Stimulated activated CD4-positive, alpha-beta T cell treated with anti-CD3 and anti-CD28 coated beads, Interleukin-1b, Interleukin-23, amount 100 ng/mL, for 24 hours (primary cell): Measurements from ENCODE around the gene DIP2B.
A peak's percentile ranks its signal among the peaks of the same experiment; 100 is the strongest.
"Not testable (repeated sequence)": the region's sequence is repeated elsewhere in the genome, so short reads cannot be mapped to it uniquely, and the experiment has no call there.

Experiments used
- DNase-seq, 4 experiments: peaks; one replicate each; pipeline ENCODE4 v3.0.0-alpha.2; 2020; ENCODE audit warnings: low read depth in 4 of 4, low spot score in 1 of 4

The DIP2B gene

GRCh38 chr12:50764286-50765094 is 259.7 kb downstream of the DIP2B start:
- peak; percentile 50 to 75 (median 64) for DNase-seq

DNA sequence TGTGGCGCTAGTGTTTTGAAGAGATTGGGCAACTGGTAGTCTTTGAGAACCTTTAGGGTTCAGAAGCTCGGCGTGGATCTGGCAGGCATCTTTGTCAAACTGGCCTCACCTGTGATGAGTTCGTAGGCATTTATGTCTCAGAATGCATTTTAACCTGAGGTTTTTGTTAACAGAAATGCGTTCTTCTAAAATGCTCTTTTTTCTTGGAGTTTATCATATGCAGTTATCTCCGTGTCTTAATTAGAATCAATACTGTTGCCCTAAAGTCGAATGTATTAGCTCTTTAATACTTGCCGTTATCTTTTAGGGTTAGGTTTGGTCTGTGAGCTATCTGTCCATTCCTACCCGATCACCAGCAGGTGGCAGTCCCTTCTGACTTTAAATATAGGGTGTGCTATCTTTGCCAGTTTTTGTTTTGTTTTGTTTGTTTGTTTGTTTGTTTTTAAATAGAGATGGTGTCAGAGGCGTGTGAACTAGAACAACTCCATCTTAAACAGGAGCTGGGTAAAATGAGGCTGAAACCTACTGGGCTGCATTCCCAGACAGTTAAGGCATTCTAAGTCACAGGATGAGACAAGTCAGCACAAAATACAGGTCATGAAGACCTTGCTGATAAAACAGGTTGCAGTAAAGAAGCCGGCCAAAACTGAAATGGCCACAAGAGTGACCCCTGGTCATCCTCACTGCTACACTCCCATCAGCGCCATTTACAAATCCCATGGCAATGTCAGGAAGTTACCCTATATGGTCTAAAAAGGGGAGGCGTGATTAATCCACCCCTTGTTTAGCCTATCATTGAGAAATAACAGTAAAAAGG is 260.5 kb downstream of the DIP2B start:
- DNase-seq = peak in 1 of 4 experiments; percentile 21

DNA sequence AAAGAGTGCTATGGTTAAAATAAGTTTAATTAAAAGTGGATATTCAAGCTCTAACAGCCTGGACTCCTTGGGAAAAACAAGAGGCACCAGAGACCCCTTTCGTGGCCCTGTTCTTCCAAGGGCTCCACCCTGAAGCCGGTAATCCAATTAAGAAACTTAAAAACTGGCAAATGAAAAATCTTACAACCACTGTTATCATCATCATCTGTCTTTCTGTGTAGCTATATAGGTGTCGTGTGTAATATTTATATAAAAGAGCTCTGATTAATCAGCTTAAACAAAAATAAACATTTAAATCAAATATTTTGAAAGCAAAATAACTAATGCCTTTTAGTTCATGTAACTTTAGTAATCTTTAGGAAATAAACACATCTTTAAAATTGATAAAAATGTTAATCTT is 263.6 kb downstream of the DIP2B start:
- no peak for DNase-seq

DNA sequence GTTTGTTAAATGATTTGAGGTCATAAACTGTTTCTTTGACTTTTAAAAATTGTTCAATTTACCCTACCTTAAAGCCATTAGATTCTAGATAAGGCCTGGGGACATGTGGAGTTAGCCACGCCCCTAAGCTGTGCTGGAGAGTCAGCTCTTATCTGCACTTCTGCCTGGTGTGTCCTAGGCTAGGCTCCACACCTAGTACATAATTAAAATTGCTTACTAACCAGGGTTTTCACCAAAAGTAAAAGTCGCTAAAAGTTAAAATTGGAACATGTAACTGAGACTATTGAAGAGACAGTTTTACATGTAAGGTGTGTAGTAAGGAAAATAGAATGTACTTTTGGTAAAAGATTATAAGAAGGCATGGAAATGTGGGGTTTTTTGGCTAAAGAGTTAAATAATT is 264.0 kb downstream of the DIP2B start:
- DNase-seq = not testable (repeated sequence)

DNA sequence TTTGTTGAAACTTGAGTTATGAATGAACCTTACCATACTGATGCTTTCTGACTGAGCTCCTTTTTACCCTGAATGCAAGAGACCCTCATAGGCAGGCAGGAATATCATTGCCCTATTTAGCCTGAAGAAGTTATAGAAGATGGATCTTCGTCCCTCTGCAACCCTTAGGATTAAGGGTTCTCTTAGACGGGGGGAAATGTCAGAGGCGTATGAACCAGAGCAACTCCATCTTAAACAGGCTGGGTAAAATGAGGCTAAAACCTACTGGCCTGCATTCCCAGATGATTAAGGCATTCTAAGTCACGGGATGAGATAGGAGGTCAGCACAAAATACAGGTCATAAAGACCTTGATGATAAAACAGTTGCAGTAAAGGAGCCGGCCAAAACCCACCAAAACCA is 266.6 kb downstream of the DIP2B start:
- DNase-seq = no peak

DNA sequence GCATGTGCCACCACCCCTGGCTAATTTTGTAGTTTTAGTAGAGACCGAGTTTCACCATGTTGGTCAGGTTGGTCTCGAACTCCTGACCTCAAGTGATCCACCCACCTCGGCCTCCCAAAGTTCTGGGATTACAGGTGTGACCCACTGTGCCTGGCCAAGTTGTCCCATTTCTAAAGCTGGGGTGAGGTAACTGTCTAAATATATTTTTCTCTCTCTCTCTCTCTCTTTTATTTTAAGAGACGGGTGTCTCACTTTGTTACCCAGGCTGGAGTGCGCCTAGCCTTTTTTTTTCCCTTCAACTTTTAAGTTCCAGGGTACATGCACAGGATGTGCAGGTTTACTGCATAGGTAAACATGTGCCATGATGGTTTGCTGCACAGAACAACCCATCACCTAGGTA is 267.7 kb downstream of the DIP2B start:
- DNase-seq = no peak

GRCh38 chr12:50772877-50773276 is 268.1 kb downstream of the DIP2B start:
- DNase-seq = no peak

DNA sequence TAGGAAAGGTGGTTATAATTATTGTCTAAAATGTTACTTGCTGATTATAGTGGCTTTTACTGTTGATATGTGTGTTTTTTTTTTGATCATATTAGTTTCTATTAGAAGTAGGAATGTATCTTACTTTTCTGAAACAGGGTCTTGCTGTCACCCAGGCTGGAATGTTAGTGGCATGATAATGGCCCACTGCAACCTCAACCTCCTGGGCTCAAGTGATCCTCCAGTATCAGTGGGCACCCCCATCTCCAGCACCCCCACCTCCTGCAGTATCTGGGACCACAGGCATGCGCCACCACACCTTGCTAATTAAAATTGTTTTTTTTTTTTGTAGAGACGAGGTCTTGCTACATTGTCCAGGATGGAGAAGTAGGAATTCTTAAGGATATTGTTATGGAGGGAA is 270.5 kb downstream of the DIP2B start:
- no peak for DNase-seq

GRCh38 chr12:50776749-50777728 is 272.3 kb downstream of the DIP2B start:
- no peak for DNase-seq

DNA sequence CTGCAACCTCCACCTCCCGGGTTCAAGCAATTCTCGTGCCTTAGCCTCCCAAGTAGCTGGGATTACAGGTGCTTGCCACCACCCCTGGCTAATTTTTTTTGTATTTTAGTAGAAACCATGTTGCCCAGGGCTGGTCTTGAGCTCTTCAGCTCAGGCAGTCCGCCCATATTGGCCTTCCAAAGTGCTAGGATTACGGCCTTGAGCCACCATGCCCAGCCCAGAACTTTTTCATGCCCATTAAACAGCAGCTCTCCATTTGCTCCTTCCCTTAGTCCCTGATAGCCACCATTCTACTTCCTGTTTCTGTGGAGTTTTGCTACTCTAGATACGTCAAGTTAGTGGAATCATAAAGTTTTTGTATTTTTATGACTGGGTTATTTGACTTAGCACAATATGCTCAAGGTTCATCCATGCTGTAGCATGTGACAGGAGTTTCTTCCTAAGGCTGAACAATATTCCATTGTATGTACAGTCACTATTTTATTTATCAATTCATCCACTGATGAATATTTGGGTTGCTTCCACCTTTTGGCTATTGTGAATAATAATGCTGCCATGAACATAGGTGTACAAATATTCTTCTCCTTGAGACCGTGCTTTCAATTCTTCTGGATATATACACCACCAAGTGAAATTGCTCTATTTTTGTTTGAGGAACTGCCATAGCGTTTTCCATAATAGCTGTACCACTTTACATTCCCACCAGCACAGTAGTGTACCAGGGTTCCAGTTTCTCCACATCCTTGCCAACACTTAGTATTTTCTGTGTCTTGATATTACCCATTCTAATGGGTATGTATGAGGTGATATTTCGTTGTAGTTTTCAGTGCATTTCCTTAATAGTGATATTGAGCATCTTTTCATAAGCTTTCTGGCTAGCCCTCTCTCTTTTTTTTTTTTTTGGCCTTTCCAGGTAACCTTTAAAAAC is 274.1 kb downstream of the DIP2B start:
- DNase-seq = no peak

DNA sequence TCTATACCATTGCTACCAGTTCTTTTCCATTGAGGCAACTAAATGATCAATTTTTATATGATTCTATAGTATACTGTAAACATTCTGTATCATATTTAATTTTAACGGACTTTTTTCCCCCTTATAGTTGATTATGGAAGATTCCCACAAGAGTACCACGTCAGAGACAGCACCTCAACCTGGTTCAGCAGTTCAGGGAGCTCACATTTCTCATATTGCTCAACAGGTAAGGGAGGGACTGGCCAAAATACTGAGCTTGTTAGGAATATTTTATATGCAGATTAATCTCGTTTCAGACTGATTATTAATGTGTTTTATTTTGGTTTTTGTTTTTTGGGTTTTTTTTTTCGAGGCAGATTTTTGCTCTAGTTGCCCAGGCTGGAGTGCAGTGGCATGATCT is 275.2 kb downstream of the DIP2B start:
- DNase-seq = no peak

DNA sequence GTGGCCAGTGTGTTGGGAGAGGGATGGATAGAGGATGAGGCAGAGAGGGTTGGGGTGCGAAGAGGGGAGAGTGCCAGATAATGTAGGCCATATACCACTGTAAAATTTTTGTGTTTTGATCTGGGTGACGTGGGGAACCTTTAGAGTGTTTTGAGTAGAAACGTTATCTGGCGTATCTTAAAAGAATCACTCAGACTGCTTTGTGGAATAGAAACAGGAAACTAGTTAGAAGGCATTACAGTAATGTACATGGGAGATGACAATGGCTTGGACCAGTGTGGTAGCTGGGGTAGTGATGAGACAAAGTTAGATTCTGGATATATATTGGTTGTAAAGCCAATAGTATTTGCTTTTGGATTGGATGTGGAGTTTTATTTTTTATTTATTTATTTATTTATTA is 279.7 kb downstream of the DIP2B start:
- no peak for DNase-seq

DNA sequence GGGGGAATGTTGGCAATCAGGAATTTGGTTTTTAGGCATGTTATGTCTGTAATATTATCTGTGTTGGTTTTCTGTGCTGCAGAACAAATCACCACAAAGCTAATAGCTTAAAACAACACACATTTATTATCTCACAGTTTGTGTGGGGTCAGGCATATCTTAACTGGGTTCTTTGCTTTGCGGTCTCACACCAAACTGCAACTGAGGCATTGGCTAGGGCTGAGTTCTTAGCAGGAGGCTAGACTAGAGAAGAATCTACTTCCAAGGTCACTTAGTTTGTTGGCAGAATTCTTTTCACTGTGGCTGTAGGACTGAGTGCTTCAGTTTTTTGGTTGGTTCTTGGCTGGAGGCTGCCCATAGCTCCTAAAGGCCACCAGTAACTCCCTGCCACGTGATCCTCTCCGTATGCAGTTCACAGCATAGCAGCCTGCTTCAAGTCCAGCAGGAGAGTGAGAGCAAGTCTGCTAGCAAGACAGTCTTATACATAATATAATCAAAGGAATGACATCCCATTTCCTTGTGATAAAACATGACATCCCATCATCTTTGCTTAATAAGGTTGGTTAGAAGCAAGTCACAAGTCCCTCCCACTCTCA is 280.7 kb downstream of the DIP2B start:
- DNase-seq = no peak

- DNase-seq = no peak
Observed at GRCh38 chr12:50786498-50787231, 281.9 kb downstream of the DIP2B start.

GRCh38 chr12:50787618-50788017 is 282.8 kb downstream of the DIP2B start:
- DNase-seq = no peak

DNA sequence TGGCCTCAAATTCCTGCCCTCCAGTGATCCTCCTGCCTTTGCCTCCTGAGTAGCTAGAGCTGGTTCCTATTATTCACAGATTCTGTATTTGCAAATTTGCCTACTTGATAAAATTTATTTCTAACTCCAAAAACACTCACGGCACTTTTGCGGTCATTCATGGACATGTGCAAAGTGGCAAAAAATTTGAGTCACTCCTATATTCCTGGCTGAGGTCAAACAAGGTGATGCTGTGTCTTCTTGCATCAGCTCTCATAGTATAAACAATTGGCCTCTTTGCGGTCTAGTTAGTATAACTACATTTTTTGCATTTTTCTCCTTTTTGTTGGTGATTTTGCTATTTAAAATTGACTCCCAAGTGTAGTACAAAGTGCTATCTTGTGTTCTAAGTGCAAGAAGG is 283.8 kb downstream of the DIP2B start:
- no peak for DNase-seq

- no peak for DNase-seq
Observed at GRCh38 chr12:50790081-50790480, 285.3 kb downstream of the DIP2B start.
